ENCODE data around the gene MAN1C1. TPM values are rescaled to one million over a fixed set of nuclear protein-coding genes. Genes with fewer than 3 reads are reported as not detected.

MAN1C1 gene
- total RNA-seq, 4 donors from 2014 or later: 28.1 to 60.4 (median 32.7) TPM

DNA sequence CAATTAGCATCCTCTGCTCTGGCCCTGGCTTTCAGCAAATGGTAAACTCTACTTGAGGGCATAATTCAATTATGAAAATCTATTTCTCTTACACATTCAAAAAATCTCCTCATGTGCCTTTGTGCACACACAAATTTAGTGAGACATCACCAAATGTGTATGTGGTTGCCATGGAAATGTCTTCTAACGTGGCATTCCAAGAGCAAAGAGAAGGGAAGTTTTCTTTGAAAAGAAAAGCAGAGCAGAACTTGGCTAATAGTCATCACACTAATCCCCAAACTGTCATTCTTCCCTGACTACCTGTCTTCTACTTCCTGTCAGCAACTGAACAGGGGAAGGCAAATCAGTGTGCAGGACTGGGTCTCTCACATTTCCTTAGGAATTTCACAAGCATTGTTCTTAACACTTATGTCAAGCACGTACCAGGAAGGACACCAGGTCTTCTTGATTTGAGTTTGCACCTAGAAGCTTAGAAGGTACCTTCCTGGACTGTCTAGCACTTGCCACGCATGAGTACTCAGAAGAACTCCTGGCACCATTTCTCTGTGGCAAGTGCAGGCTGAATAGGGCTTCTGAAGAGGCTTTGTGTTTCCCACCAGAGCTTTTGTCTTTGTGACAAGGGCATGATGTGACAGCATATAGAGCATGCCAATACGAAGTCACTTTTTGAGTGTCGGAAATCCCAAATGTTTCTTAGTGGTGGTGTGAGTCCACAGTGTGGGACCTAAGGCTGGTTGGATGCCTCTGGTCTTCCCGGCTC, 32.3 kb downstream of the MAN1C1 start:
- Histone ChIP-seq H3K9me3 (no peaks in the 10 kb centered on the region), H3K4me1 (peaks cover 55 to 77% of the 10 kb centered on the region in 2 donors), H3K27me3 (no peaks in the 10 kb centered on the region), H3K4me3 (replicated peaks in 1 of 3) (no peak overlapping the region), H3K36me3 (no peaks in the 10 kb centered on the region), H3K27ac (peak overlapping the region in 2 of 3 donors; percentile 31 to 64)
- intact Hi-C loops (cut with DNase I): no loop called here
- no peak for TF ChIP-seq POLR2A (IDR thresholded peaks at IDR 0.05)
- TF ChIP-seq, protein P1, sequence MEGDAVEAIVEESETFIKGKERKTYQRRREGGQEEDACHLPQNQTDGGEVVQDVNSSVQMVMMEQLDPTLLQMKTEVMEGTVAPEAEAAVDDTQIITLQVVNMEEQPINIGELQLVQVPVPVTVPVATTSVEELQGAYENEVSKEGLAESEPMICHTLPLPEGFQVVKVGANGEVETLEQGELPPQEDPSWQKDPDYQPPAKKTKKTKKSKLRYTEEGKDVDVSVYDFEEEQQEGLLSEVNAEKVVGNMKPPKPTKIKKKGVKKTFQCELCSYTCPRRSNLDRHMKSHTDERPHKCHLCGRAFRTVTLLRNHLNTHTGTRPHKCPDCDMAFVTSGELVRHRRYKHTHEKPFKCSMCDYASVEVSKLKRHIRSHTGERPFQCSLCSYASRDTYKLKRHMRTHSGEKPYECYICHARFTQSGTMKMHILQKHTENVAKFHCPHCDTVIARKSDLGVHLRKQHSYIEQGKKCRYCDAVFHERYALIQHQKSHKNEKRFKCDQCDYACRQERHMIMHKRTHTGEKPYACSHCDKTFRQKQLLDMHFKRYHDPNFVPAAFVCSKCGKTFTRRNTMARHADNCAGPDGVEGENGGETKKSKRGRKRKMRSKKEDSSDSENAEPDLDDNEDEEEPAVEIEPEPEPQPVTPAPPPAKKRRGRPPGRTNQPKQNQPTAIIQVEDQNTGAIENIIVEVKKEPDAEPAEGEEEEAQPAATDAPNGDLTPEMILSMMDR (IDR thresholded peaks at IDR 0.05): no peak
- WGBS, 2 donors: 47 to 59% methylated on average over 6 of the region's 6 CpGs
- no peak for DNase-seq

DNA sequence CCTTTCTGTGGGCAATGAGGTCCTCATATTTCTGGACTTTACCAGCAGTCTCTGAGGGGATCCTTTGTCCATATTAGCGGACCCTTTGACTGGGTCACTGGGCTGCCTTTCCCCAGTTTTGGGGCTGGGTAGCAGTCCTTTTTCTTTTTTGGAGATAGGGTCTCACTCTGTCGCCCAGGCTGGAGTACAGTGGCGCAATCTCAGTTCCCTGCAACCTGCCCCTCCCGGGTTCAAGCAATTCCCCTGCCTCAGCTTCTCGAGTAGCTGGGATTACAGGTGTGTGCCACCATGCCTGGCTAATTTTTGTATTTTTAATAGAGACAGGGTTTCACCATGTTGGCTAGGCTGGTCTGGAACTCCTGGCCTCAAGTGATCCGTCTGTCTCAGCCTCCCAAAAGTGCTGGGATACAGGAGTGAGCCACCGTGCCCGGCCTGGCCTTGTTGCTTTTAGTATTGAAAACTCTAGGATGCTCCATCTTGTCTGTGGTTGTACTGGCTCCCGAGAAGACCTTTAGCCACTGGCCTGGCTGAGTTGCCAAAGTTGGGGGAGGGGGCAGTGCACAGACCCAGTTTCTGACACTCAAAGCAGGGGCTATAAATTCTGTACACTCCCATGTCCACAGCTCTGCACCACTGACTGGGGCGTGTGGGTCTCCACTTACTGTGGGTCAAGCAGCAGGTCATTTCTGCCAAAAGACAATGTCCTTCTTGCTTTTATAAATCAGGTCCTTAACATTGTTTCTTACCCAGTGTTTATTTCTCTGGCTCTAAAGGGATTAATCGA, 33.1 kb downstream of the MAN1C1 start:
- peak overlapping the region in 2 of 3 donors; percentile 38 to 64 for H3K27ac ChIP-seq
- peaks cover 55 to 75% of the 10 kb centered on the region in 2 donors for H3K4me1 ChIP-seq
- no peak overlapping the region for H3K4me3 ChIP-seq (replicated peaks in 1 of 3)
- WGBS, 2 donors: 74 to 82% methylated on average over 9 to 11 of the region's 11 CpGs
- no peak for DNase-seq
- TF ChIP-seq POLR2A (IDR thresholded peaks at IDR 0.05): no peak
- TF ChIP-seq, protein P1 (IDR thresholded peaks at IDR 0.05): no peak
- no peaks in the 10 kb centered on the region for H3K27me3 ChIP-seq
- no peaks in the 10 kb centered on the region for H3K9me3 ChIP-seq
- intact Hi-C loops (cut with DNase I): no loop called here
- H3K36me3 ChIP-seq: no peaks in the 10 kb centered on the region

DNA sequence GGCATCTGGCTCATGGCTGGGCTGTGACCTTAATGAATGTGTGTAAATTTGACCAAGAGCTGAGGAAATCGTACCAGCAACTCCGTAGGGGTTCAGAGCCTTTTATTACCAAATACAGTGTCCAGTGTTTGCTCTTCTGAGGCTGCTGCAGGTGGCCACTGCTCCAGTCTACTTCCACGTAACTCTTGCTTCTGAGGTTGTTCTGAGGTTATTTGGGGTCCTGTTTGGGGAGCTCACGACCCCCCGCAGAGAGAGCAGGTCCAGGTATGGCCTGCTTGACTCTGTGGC, 33.6 kb downstream of the MAN1C1 start:
- DNase-seq: no peak
- intact Hi-C loops (cut with DNase I): no loop called here
- Histone ChIP-seq H3K9me3 (no peaks in the 10 kb centered on the region), H3K4me1 (peaks cover 50 to 70% of the 10 kb centered on the region in 2 donors), H3K4me3 (replicated peaks in 1 of 3) (no peak overlapping the region), H3K36me3 (no peaks in the 10 kb centered on the region), H3K27ac (peak overlapping the region; percentile 11 to 64 (median 38)), H3K27me3 (no peaks in the 10 kb centered on the region)
- TF ChIP-seq, protein P1 (IDR thresholded peaks at IDR 0.05): no peak
- TF ChIP-seq POLR2A (IDR thresholded peaks at IDR 0.05): no peak
- 88 to 96% methylated on average over 5 of the region's 5 CpGs for WGBS, 2 donors

DNA sequence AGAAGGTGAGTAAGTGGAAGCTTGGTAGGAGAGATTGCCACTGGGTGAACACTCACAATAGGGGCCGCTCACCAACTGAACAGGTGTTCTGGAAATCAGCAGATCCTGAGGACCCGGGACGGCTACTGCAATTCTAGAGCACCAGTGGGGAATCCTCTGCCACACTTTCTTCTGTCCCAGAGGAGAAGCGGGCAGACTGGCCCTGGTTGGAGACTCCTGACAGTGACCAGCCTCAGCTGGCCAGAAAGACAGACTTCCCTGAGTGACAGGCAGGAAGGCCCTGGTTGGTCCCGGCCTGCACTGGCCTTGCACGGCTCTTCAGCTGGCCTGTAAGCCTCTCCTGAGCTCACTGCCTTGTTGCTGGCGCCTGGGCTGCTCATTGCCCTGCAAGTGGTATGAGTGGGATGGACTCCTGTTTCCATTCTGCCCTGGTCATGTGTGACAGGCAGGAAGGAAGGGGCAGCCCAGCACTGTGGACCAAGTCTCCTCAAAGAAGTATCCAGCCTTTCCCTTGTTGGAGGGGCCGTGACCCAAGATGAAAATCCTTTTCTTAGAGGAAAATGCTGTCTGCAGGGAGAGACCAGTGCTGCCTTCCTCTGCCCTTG, 34.5 kb downstream of the MAN1C1 start:
- Histone ChIP-seq H3K4me1 (peaks cover 41 to 60% of the 10 kb centered on the region in 2 donors), H3K9me3 (no peaks in the 10 kb centered on the region), H3K4me3 (replicated peaks in 1 of 3) (no peak overlapping the region), H3K27ac (peak overlapping the region in 2 of 3 donors; percentile 38 to 64), H3K36me3 (no peaks in the 10 kb centered on the region), H3K27me3 (no peaks in the 10 kb centered on the region)
- WGBS, 2 donors: 87 to 91% methylated on average over 6 of the region's 8 CpGs
- DNase-seq: peak; percentile 67 to 70
- peak in 1 of 2 donors; percentile 23 for TF ChIP-seq POLR2A (IDR thresholded peaks at IDR 0.05)
- TF ChIP-seq, protein P1 (IDR thresholded peaks at IDR 0.05): no peak
- intact Hi-C loops (cut with DNase I): no loop called here
